ENCODE measurements around the gene GALNT6. TPM values are rescaled to one million over a fixed set of nuclear protein-coding genes. Genes with fewer than 3 reads are reported as not detected.

The GALNT6 gene
- total and polyA plus RNA-seq, 2 of the 13 experiments (the other 11 are each of a cell fraction or from before 2014, with no cell fraction given) = 1.0 to 1.1 TPM

- Histone ChIP-seq H3K36me3 (replicated peaks in 1 of 2; ENCODE audit: control insufficient read depth in 1 of 2, insufficient read depth in 2 of 2, low read length in 2 of 2) (no peaks in the 10 kb centered on the region), H3K4me3 (replicated peaks in 1 of 3; ENCODE audit: insufficient read depth in 1 of 3, low read depth in 2 of 3, low read length in 3 of 3) (no peak overlapping the region), H3K27me3 (ENCODE audit: control insufficient read depth in 1 of 2, insufficient read depth in 2 of 2, low read length in 2 of 2) (no peaks in the 10 kb centered on the region), H3K27ac (ENCODE audit: extremely low read length, insufficient read depth, low read length) (no peak overlapping the region), H3K4me2 (ENCODE audit: low read depth, low read length) (no peak overlapping the region), H3K4me1 (ENCODE audit: insufficient read depth, low read length) (no peaks in the 10 kb centered on the region), H2AFZ (ENCODE audit: low read length) (no peak overlapping the region), H3K9ac (ENCODE audit: insufficient read depth, low read depth, low read length) (no peak overlapping the region), H3K79me2 (ENCODE audit: insufficient read depth, low read length) (no peaks in the 10 kb centered on the region), H3K9me3 (ENCODE audit: low read length) (no peaks in the 10 kb centered on the region), H4K20me1 (ENCODE audit: insufficient read depth, low read length) (no peaks in the 10 kb centered on the region)
- FAIRE-seq (no peak), ATAC-seq (no peak), DNase-seq (ENCODE audit: low spot score) (no peak)
- intact Hi-C loops (cut with micrococcal nuclease; ENCODE audit: unreplicated experiment) (no loop called here), in situ Hi-C loops (cut with HindIII; ENCODE audit: extremely low pct_ligation_motif_present, low pct_unique_long_range_greater_than_20kb) (no loop called here)
- no peak for TF ChIP-seq ASH2L (IDR thresholded peaks at IDR 0.05; ENCODE audit: insufficient read length, low read depth, low read length)
- TF ChIP-seq TAF1 (CRISPR knock-in tag; IDR thresholded peaks at IDR 0.05) = no peak
- no peak for TF ChIP-seq GPN1 (CRISPR knock-in tag; IDR thresholded peaks at IDR 0.05; ENCODE audit: borderline replicate concordance)
- TF ChIP-seq, protein P1, sequence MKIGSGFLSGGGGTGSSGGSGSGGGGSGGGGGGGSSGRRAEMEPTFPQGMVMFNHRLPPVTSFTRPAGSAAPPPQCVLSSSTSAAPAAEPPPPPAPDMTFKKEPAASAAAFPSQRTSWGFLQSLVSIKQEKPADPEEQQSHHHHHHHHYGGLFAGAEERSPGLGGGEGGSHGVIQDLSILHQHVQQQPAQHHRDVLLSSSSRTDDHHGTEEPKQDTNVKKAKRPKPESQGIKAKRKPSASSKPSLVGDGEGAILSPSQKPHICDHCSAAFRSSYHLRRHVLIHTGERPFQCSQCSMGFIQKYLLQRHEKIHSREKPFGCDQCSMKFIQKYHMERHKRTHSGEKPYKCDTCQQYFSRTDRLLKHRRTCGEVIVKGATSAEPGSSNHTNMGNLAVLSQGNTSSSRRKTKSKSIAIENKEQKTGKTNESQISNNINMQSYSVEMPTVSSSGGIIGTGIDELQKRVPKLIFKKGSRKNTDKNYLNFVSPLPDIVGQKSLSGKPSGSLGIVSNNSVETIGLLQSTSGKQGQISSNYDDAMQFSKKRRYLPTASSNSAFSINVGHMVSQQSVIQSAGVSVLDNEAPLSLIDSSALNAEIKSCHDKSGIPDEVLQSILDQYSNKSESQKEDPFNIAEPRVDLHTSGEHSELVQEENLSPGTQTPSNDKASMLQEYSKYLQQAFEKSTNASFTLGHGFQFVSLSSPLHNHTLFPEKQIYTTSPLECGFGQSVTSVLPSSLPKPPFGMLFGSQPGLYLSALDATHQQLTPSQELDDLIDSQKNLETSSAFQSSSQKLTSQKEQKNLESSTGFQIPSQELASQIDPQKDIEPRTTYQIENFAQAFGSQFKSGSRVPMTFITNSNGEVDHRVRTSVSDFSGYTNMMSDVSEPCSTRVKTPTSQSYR (CRISPR knock-in tag; IDR thresholded peaks at IDR 0.05; ENCODE audit: borderline replicate concordance) = no peak
- TF ChIP-seq, protein P2, sequence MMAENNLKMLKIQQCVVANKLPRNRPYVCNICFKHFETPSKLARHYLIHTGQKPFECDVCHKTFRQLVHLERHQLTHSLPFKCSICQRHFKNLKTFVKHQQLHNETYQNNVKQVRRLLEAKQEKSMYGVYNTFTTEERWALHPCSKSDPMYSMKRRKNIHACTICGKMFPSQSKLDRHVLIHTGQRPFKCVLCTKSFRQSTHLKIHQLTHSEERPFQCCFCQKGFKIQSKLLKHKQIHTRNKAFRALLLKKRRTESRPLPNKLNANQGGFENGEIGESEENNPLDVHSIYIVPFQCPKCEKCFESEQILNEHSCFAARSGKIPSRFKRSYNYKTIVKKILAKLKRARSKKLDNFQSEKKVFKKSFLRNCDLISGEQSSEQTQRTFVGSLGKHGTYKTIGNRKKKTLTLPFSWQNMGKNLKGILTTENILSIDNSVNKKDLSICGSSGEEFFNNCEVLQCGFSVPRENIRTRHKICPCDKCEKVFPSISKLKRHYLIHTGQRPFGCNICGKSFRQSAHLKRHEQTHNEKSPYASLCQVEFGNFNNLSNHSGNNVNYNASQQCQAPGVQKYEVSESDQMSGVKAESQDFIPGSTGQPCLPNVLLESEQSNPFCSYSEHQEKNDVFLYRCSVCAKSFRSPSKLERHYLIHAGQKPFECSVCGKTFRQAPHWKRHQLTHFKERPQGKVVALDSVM (CRISPR knock-in tag; IDR thresholded peaks at IDR 0.05) = no peak
- TF ChIP-seq ZBTB8A (CRISPR knock-in tag; IDR thresholded peaks at IDR 0.05; ENCODE audit: borderline replicate concordance, low read depth) = no peak
- no peak for TF ChIP-seq AHR (CRISPR knock-in tag; IDR thresholded peaks at IDR 0.05)
- TF ChIP-seq PRPF4 (IDR thresholded peaks at IDR 0.05; ENCODE audit: low read depth, low read length, poor library complexity, severe bottlenecking) = no peak
- no peak for TF ChIP-seq ZNF800 (CRISPR knock-in tag; IDR thresholded peaks at IDR 0.05)
- TF ChIP-seq, protein P3, sequence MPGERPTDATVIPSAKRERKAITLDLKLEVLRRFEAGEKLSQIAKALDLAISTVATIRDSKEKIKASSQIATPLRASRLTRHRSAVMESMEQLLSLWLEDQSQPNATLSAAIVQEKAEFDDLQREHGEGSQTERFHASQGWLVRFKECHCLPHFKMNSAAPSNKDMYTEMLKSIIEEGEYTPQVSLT (CRISPR knock-in tag; IDR thresholded peaks at IDR 0.05; ENCODE audit: borderline replicate concordance, low read depth) = no peak
- no peak for TF ChIP-seq THYN1 (CRISPR knock-in tag; IDR thresholded peaks at IDR 0.05; ENCODE audit: borderline replicate concordance, low read depth)
- TF ChIP-seq RFXANK (CRISPR knock-in tag; IDR thresholded peaks at IDR 0.05) = no peak
- 32% methylated on average over 4 of the region's 4 CpGs for WGBS (ENCODE audit: low lambda C conversion rate)
- ChIA-PET POLR2A (no interaction called here), CTCF (ENCODE audit: low intra/inter-chr PET ratio, low total read pairs) (no interaction called here)
- BruUV-seq (replicated peaks) = no TSS peak
These were observed 56.4 kb downstream of the GALNT6 start for GRCh38 chr12:51334764-51335163.

Data from HepG2 (cell line).